ENCODE results near the gene IMMP2L.
"Not testable (repeated sequence)": the region's sequence is repeated elsewhere in the genome, so short reads cannot be mapped to it uniquely, and the experiment has no call there.

IMMP2L gene

DNA sequence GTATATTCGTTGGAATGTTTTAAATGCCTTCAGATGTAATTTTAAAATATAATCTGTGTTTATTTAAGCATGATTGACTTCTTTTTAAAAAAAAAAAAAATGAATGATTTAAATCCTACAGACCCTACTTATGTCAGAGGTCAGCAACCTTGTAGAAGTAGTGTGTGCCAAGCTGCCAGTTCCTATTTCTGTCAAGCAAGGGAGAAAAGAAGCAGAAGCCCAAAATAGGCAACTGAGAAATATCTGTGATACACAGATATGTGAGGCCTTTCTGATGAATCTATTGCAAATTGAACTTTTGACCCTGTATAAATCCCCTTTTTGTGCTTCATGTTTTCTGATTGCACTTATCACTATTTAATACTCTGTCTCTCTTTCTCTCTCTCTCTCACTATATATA is 271.9 kb downstream of the IMMP2L start:
- DNase-seq (ENCODE audit: extremely low read depth, insufficient read length), result no peak
- H3K36me3 ChIP-seq (ENCODE audit: control insufficient read depth, insufficient read depth, low read length), result no peaks in the 10 kb centered on the region
- no peaks in the 10 kb centered on the region for H3K27me3 ChIP-seq (replicated peaks; ENCODE audit: control insufficient read depth, insufficient read depth, low read length)
- no peak overlapping the region for H3K4me3 ChIP-seq (replicated peaks; ENCODE audit: low read depth, low read length)
- TF ChIP-seq, protein P1, sequence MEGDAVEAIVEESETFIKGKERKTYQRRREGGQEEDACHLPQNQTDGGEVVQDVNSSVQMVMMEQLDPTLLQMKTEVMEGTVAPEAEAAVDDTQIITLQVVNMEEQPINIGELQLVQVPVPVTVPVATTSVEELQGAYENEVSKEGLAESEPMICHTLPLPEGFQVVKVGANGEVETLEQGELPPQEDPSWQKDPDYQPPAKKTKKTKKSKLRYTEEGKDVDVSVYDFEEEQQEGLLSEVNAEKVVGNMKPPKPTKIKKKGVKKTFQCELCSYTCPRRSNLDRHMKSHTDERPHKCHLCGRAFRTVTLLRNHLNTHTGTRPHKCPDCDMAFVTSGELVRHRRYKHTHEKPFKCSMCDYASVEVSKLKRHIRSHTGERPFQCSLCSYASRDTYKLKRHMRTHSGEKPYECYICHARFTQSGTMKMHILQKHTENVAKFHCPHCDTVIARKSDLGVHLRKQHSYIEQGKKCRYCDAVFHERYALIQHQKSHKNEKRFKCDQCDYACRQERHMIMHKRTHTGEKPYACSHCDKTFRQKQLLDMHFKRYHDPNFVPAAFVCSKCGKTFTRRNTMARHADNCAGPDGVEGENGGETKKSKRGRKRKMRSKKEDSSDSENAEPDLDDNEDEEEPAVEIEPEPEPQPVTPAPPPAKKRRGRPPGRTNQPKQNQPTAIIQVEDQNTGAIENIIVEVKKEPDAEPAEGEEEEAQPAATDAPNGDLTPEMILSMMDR (IDR thresholded peaks at IDR 0.05; ENCODE audit: insufficient read depth, low read length, poor library complexity, severe bottlenecking), result no peak

DNA sequence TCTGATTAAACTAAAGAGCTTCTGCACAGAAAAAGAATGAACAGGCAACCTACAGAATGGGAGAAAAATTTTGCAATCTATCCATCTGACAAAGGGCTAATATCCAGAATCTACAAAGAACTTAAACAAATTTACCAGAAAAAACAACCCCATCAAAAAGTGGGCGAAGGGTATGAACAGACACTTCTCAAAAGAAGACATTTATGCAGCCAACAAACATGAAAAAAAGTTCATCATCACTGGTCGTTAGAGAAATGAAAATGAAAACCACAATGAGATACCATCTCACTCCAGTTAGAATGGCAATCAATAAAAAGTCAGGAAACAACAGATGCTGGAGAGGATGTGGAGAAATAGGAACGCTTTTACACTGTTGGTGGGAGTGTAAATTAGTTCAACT is 273.9 kb downstream of the IMMP2L start:
- H3K36me3 ChIP-seq (ENCODE audit: control insufficient read depth, insufficient read depth, low read length); H3K4me3 ChIP-seq (replicated peaks; ENCODE audit: low read depth, low read length); DNase-seq (ENCODE audit: extremely low read depth, insufficient read length); H3K27me3 ChIP-seq (replicated peaks; ENCODE audit: control insufficient read depth, insufficient read depth, low read length): not testable (repeated sequence)

DNA sequence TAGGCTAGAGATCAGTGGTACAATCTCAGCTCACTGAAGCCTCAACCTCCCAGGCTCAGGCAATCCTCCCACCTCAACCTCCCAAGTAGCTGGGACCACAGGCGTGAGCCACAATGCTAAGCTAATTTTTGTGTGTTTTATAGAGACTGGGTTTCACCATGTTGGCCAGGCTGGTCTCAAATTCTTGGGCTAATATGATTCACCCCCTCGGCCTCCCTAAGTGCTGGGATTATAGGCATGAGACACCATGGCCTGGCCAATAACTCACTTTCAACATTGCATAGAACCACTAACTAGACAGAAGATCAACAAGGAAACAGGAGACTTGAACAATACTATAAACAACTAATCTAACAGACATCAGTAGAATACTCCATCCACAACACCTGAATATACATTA is 279.7 kb downstream of the IMMP2L start:
- H3K27me3 ChIP-seq (replicated peaks; ENCODE audit: control insufficient read depth, insufficient read depth, low read length), result no peaks in the 10 kb centered on the region
- H3K4me3 ChIP-seq (replicated peaks; ENCODE audit: low read depth, low read length), result no peak overlapping the region
- TF ChIP-seq, protein P1 (IDR thresholded peaks at IDR 0.05; ENCODE audit: insufficient read depth, low read length, poor library complexity, severe bottlenecking), result no peak
- DNase-seq (ENCODE audit: extremely low read depth, insufficient read length), result no peak
- no peaks in the 10 kb centered on the region for H3K36me3 ChIP-seq (ENCODE audit: control insufficient read depth, insufficient read depth, low read length)

DNA sequence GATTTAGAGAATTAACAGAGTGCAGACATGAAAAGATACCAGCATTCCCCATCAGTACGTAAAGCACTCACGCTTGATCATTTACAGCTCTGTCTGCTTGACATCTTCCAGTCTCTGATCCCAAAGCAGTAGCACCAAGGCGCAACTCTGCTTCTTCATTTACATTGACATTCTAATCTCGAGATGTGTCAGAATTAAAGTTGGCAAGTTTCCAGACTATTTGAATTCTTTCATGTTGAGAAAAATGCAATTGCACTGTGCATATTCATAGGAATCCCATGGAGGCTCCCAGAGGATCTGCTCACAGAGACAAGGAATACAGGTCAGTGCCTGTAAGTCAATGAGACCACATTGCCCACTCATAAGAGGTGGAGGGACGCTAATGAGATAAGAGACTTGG is 287.4 kb downstream of the IMMP2L start:
- DNase-seq (ENCODE audit: extremely low read depth, insufficient read length), result no peak
- Histone ChIP-seq H3K36me3 (ENCODE audit: control insufficient read depth, insufficient read depth, low read length) (no peaks in the 10 kb centered on the region), H3K4me3 (replicated peaks; ENCODE audit: low read depth, low read length) (no peak overlapping the region), H3K27me3 (replicated peaks; ENCODE audit: control insufficient read depth, insufficient read depth, low read length) (no peaks in the 10 kb centered on the region)
- TF ChIP-seq, protein P1 (IDR thresholded peaks at IDR 0.05; ENCODE audit: insufficient read depth, low read length, poor library complexity, severe bottlenecking), result no peak

DNA sequence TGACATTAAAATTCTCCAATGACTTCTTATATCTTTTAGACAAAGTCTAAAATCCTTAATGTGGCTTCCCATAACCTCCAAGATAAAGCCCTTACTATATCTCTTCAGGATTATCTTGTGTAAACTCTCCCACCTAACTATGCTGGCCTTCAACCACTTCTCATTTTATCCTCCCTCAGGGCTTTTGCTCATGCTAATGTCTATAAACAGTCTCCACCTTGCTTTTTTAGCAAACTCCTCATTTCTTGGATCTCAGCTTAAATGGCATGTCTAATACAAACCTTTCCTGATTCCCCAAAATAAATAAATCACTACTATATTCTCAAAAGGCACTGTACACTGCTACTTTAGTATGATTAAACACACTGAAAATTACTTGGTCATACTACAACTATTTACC is 290.2 kb downstream of the IMMP2L start:
- Histone ChIP-seq H3K4me3 (replicated peaks; ENCODE audit: low read depth, low read length) (no peak overlapping the region), H3K27me3 (replicated peaks; ENCODE audit: control insufficient read depth, insufficient read depth, low read length) (no peaks in the 10 kb centered on the region), H3K36me3 (ENCODE audit: control insufficient read depth, insufficient read depth, low read length) (no peaks in the 10 kb centered on the region)
- DNase-seq (ENCODE audit: extremely low read depth, insufficient read length), result no peak
- TF ChIP-seq, protein P1 (IDR thresholded peaks at IDR 0.05; ENCODE audit: insufficient read depth, low read length, poor library complexity, severe bottlenecking), result no peak

DNA sequence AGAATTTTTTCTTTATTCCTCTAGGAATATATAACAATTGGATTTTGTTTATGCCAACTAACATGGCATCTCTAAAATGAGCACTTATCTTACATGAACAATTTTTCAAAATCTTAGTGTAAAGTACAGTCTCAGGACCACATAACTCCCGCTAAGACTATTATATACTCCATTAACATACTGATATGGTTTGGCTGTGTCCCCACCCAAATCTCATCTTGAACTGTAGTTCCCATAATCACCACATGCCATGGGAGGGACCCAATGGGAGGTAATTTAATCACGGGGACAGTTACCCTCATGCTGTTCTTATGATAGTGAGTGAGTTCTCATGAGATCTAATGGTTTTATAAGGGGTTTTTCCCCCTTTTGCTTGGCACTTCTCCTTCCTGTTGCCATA is 291.5 kb downstream of the IMMP2L start:
- not testable (repeated sequence) for H3K4me3 ChIP-seq (replicated peaks; ENCODE audit: low read depth, low read length); DNase-seq (ENCODE audit: extremely low read depth, insufficient read length); H3K36me3 ChIP-seq (ENCODE audit: control insufficient read depth, insufficient read depth, low read length); H3K27me3 ChIP-seq (replicated peaks; ENCODE audit: control insufficient read depth, insufficient read depth, low read length)

DNA sequence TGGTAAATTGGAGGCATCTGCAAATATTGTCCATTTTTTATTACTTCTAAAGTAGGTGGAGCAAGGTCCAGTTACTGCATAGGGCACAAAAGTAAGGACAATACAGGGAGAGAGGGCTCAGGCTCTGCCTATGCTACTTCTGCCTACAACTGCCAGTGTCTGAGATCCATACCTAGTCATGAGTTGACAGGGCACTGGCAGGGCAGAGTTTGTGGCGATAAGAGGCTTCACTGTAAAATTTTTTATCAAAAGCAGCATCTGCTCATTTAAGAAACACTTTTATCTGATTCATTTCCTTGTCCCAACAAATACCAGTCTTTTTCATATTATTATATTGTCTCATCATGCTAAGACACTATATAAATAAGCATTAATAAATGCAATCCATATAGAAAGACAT is 293.4 kb downstream of the IMMP2L start:
- Histone ChIP-seq H3K27me3 (replicated peaks; ENCODE audit: control insufficient read depth, insufficient read depth, low read length) (no peaks in the 10 kb centered on the region), H3K4me3 (replicated peaks; ENCODE audit: low read depth, low read length) (no peak overlapping the region), H3K36me3 (ENCODE audit: control insufficient read depth, insufficient read depth, low read length) (no peaks in the 10 kb centered on the region)
- TF ChIP-seq, protein P1 (IDR thresholded peaks at IDR 0.05; ENCODE audit: insufficient read depth, low read length, poor library complexity, severe bottlenecking), result no peak
- no peak for DNase-seq (ENCODE audit: extremely low read depth, insufficient read length)

All from GM06990 (cell line).